Measurements from ENCODE around the gene BACH2.

BACH2 gene

DNA sequence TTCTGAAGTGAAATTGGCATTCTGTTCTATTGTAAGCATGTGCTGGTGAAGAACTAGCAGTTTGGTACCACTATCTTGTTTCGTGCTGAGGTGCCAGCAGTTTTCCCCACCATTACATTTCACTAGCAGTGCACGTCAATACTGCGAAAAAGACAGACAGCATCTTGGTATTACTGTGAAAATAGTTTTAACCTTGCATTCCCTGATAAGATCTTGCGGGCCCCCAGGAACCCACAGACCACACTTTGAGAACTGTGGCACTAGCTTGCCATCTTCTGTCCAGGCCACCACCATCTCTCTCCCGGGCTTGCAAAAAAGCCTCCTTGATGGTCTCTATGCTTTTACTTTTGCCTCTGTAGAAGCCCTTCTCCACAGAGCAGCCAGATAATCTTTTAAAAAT, 185.7 kb downstream of the BACH2 start:
- H3K9me3 ChIP-seq (replicated peaks in 1 of 2; ENCODE audit: control insufficient read depth in 2 of 2, insufficient read depth in 1 of 2, low read depth in 1 of 2, low read length in 2 of 2): peaks cover 0 to 10% of the 10 kb centered on the region in 2 donors
- no peak overlapping the region for H3K18ac ChIP-seq (ENCODE audit: low read length)
- H3K4ac ChIP-seq (ENCODE audit: low read length): no peak overlapping the region
- H2AFZ ChIP-seq (ENCODE audit: low read length): no peak overlapping the region
- no CpG with 5 or more reads among the region's 5 CpGs for WGBS, 2 donors (ENCODE audit: extremely low coverage in 2 of 2, insufficient read length in 2 of 2, insufficient replicate concordance in 1 of 2)
- H2BK12ac ChIP-seq (ENCODE audit: low read length): no peak overlapping the region
- no peak for DNase-seq (ENCODE audit: low spot score)
- H3K23ac ChIP-seq (ENCODE audit: low read depth, low read length, poor library complexity): no peak overlapping the region
- no peaks in the 10 kb centered on the region for H3K36me3 ChIP-seq (replicated peaks in 1 of 2; ENCODE audit: control insufficient read depth in 2 of 2, insufficient read depth in 2 of 2, low read length in 2 of 2)
- H3K9ac ChIP-seq (ENCODE audit: low read depth, low read length, poor library complexity): no peak overlapping the region
- H4K8ac ChIP-seq (ENCODE audit: low read depth, low read length): no peak overlapping the region
- no peak overlapping the region for H3K27ac ChIP-seq (replicated peaks; ENCODE audit: low read length)
- no peak overlapping the region for H2BK120ac ChIP-seq (ENCODE audit: low read depth, low read length)
- H3K14ac ChIP-seq (ENCODE audit: low read length): no peak overlapping the region
- no peaks in the 10 kb centered on the region for H3K27me3 ChIP-seq (ENCODE audit: control insufficient read depth in 3 of 3, insufficient read depth in 3 of 3, low read depth in 1 of 3, low read length in 3 of 3)
- H3K79me1 ChIP-seq (ENCODE audit: low read depth, low read length): no peaks in the 10 kb centered on the region
- no peak overlapping the region for H3K4me2 ChIP-seq (ENCODE audit: insufficient read depth, low read length, poor library complexity, severe bottlenecking)
- H4K91ac ChIP-seq (ENCODE audit: low read depth, low read length, poor library complexity): no peak overlapping the region
- H3K4me1 ChIP-seq (ENCODE audit: control insufficient read depth in 2 of 2, insufficient read depth in 1 of 2, low read depth in 1 of 2, low read length in 2 of 2): peaks cover 1 to 7% of the 10 kb centered on the region in 2 donors
- H2BK15ac ChIP-seq (ENCODE audit: low read length): no peak overlapping the region
- H2BK5ac ChIP-seq (ENCODE audit: low read length): no peak overlapping the region
- H2AK5ac ChIP-seq (ENCODE audit: low read depth, low read length): no peak overlapping the region
- H3K4me3 ChIP-seq (ENCODE audit: low read length in 2 of 2): no peak overlapping the region

DNA sequence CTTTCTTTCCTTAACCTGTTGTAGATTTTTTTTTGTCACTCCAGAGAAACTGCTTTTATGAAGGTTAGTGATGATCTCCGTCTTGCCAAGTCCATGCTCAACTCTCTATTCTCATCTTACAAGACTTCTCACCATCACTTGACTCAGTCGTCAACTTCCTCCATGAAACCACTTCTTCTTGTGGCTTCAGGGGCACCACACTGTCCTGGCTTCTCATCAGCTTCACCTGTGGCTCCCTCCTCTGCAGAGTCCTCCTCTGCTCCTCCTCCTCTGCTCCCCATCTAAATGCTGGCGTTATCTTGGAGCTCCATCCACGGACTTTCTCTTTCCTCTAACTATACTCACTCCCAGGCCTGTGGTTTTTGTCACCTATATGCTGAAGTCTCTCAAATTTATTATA, 187.5 kb downstream of the BACH2 start:
- no peak overlapping the region for H2BK12ac ChIP-seq (ENCODE audit: low read length)
- DNase-seq (ENCODE audit: low spot score): no peak
- H4K8ac ChIP-seq (ENCODE audit: low read depth, low read length): no peak overlapping the region
- H3K36me3 ChIP-seq (replicated peaks in 1 of 2; ENCODE audit: control insufficient read depth in 2 of 2, insufficient read depth in 2 of 2, low read length in 2 of 2): peaks cover 0 to 3% of the 10 kb centered on the region in 2 donors
- H3K4ac ChIP-seq (ENCODE audit: low read length): no peak overlapping the region
- no peak overlapping the region for H2BK120ac ChIP-seq (ENCODE audit: low read depth, low read length)
- no peak overlapping the region for H3K14ac ChIP-seq (ENCODE audit: low read length)
- H4K91ac ChIP-seq (ENCODE audit: low read depth, low read length, poor library complexity): no peak overlapping the region
- no peak overlapping the region for H2AFZ ChIP-seq (ENCODE audit: low read length)
- no peak overlapping the region for H2BK5ac ChIP-seq (ENCODE audit: low read length)
- no peaks in the 10 kb centered on the region for H3K79me1 ChIP-seq (ENCODE audit: low read depth, low read length)
- peaks cover 1 to 9% of the 10 kb centered on the region in 2 donors for H3K4me1 ChIP-seq (ENCODE audit: control insufficient read depth in 2 of 2, insufficient read depth in 1 of 2, low read depth in 1 of 2, low read length in 2 of 2)
- H2BK15ac ChIP-seq (ENCODE audit: low read length): no peak overlapping the region
- no peak overlapping the region for H3K4me3 ChIP-seq (ENCODE audit: low read length in 2 of 2)
- no peak overlapping the region for H3K23ac ChIP-seq (ENCODE audit: low read depth, low read length, poor library complexity)
- no peak overlapping the region for H3K27ac ChIP-seq (replicated peaks; ENCODE audit: low read length)
- no peaks in the 10 kb centered on the region for H3K27me3 ChIP-seq (ENCODE audit: control insufficient read depth in 3 of 3, insufficient read depth in 3 of 3, low read depth in 1 of 3, low read length in 3 of 3)
- WGBS, 2 donors (ENCODE audit: extremely low coverage in 2 of 2, insufficient read length in 2 of 2, insufficient replicate concordance in 1 of 2): no CpG with 5 or more reads among the region's 4 CpGs
- H2AK5ac ChIP-seq (ENCODE audit: low read depth, low read length): no peak overlapping the region
- H3K18ac ChIP-seq (ENCODE audit: low read length): no peak overlapping the region
- no peak overlapping the region for H3K9ac ChIP-seq (ENCODE audit: low read depth, low read length, poor library complexity)
- H3K9me3 ChIP-seq (replicated peaks in 1 of 2; ENCODE audit: control insufficient read depth in 2 of 2, insufficient read depth in 1 of 2, low read depth in 1 of 2, low read length in 2 of 2): peaks cover 0 to 5% of the 10 kb centered on the region in 2 donors
- no peak overlapping the region for H3K4me2 ChIP-seq (ENCODE audit: insufficient read depth, low read length, poor library complexity, severe bottlenecking)

DNA sequence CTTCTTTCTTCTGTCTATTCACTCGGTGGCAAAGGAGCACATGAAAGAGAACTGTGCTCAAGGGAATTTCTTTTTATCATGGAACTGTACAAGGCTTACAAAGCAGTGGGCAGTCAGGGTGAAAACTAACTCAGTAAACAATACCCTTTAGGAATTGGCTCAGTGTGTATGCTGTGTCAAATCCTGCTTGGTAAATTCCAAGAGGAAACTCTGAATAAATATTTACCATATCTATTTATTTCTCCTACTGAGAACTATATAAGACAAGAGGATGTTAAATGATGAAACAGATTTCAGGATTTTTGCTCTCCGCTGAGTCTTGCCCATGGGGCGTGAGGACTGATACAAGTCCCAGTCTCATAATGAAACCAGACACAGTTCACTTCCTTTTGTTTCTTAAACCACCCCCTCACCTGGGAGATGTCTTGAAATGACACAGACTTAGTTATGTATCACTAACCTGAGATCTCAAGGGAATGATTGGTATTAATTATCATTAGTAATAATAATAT, 188.8 kb downstream of the BACH2 start:
- H3K27ac ChIP-seq (replicated peaks; ENCODE audit: low read length): no peak overlapping the region
- no peak overlapping the region for H3K4ac ChIP-seq (ENCODE audit: low read length)
- H4K8ac ChIP-seq (ENCODE audit: low read depth, low read length): no peak overlapping the region
- WGBS, 2 donors (ENCODE audit: extremely low coverage in 2 of 2, insufficient read length in 2 of 2, insufficient replicate concordance in 1 of 2): no CpG with 5 or more reads among the region's 3 CpGs
- H3K9ac ChIP-seq (ENCODE audit: low read depth, low read length, poor library complexity): no peak overlapping the region
- no peaks in the 10 kb centered on the region for H3K79me1 ChIP-seq (ENCODE audit: low read depth, low read length)
- H3K27me3 ChIP-seq (ENCODE audit: control insufficient read depth in 3 of 3, insufficient read depth in 3 of 3, low read depth in 1 of 3, low read length in 3 of 3): no peaks in the 10 kb centered on the region
- H2BK120ac ChIP-seq (ENCODE audit: low read depth, low read length): no peak overlapping the region
- no peak overlapping the region for H3K4me2 ChIP-seq (ENCODE audit: insufficient read depth, low read length, poor library complexity, severe bottlenecking)
- no peak overlapping the region for H3K4me3 ChIP-seq (ENCODE audit: low read length in 2 of 2)
- DNase-seq (ENCODE audit: low spot score): no peak
- H2BK5ac ChIP-seq (ENCODE audit: low read length): no peak overlapping the region
- peaks cover 1 to 9% of the 10 kb centered on the region in 2 donors for H3K4me1 ChIP-seq (ENCODE audit: control insufficient read depth in 2 of 2, insufficient read depth in 1 of 2, low read depth in 1 of 2, low read length in 2 of 2)
- H2BK15ac ChIP-seq (ENCODE audit: low read length): no peak overlapping the region
- H2AK5ac ChIP-seq (ENCODE audit: low read depth, low read length): no peak overlapping the region
- peaks cover 0 to 4% of the 10 kb centered on the region in 2 donors for H3K9me3 ChIP-seq (replicated peaks in 1 of 2; ENCODE audit: control insufficient read depth in 2 of 2, insufficient read depth in 1 of 2, low read depth in 1 of 2, low read length in 2 of 2)
- no peak overlapping the region for H3K23ac ChIP-seq (ENCODE audit: low read depth, low read length, poor library complexity)
- H4K91ac ChIP-seq (ENCODE audit: low read depth, low read length, poor library complexity): no peak overlapping the region
- H2AFZ ChIP-seq (ENCODE audit: low read length): no peak overlapping the region
- no peak overlapping the region for H3K18ac ChIP-seq (ENCODE audit: low read length)
- no peak overlapping the region for H2BK12ac ChIP-seq (ENCODE audit: low read length)
- no peak overlapping the region for H3K14ac ChIP-seq (ENCODE audit: low read length)
- peaks cover 0 to 3% of the 10 kb centered on the region in 2 donors for H3K36me3 ChIP-seq (replicated peaks in 1 of 2; ENCODE audit: control insufficient read depth in 2 of 2, insufficient read depth in 2 of 2, low read length in 2 of 2)

DNA sequence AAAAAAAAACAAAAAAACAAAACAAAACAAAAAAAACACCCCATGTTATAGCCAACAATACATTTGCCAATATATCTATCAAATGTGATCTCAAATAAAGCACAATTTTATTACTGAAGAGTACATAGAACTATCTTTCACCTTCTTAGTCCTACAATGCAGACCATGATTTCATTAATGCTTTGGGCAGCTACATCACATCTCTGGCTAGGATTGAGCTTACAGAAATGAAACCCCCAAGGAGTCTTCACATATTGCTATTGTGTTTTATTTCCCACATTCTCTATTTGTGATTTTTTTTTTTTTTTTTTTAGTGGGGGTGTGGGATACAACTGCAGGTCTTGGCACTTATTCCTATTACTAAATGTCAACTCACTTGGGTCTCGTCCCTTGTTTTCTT, 189.3 kb downstream of the BACH2 start:
- Histone ChIP-seq H3K14ac (ENCODE audit: low read length) (no peak overlapping the region), H3K36me3 (replicated peaks in 1 of 2; ENCODE audit: control insufficient read depth in 2 of 2, insufficient read depth in 2 of 2, low read length in 2 of 2) (peaks cover 0 to 3% of the 10 kb centered on the region in 2 donors), H2BK5ac (ENCODE audit: low read length) (no peak overlapping the region), H2AFZ (ENCODE audit: low read length) (no peak overlapping the region), H2BK12ac (ENCODE audit: low read length) (no peak overlapping the region), H3K9me3 (replicated peaks in 1 of 2; ENCODE audit: control insufficient read depth in 2 of 2, insufficient read depth in 1 of 2, low read depth in 1 of 2, low read length in 2 of 2) (peaks cover 0 to 4% of the 10 kb centered on the region in 2 donors), H3K4ac (ENCODE audit: low read length) (no peak overlapping the region), H2BK15ac (ENCODE audit: low read length) (no peak overlapping the region), H3K23ac (ENCODE audit: low read depth, low read length, poor library complexity) (no peak overlapping the region), H2AK5ac (ENCODE audit: low read depth, low read length) (no peak overlapping the region), H3K4me2 (ENCODE audit: insufficient read depth, low read length, poor library complexity, severe bottlenecking) (no peak overlapping the region), H4K91ac (ENCODE audit: low read depth, low read length, poor library complexity) (no peak overlapping the region), H3K27ac (replicated peaks; ENCODE audit: low read length) (no peak overlapping the region), H4K8ac (ENCODE audit: low read depth, low read length) (no peak overlapping the region), H3K27me3 (ENCODE audit: control insufficient read depth in 3 of 3, insufficient read depth in 3 of 3, low read depth in 1 of 3, low read length in 3 of 3) (no peaks in the 10 kb centered on the region), H3K4me3 (ENCODE audit: low read length in 2 of 2) (no peak overlapping the region), H2BK120ac (ENCODE audit: low read depth, low read length) (no peak overlapping the region), H3K79me1 (ENCODE audit: low read depth, low read length) (no peaks in the 10 kb centered on the region), H3K4me1 (ENCODE audit: control insufficient read depth in 2 of 2, insufficient read depth in 1 of 2, low read depth in 1 of 2, low read length in 2 of 2) (peaks cover 1 to 9% of the 10 kb centered on the region in 2 donors), H3K9ac (ENCODE audit: low read depth, low read length, poor library complexity) (no peak overlapping the region), H3K18ac (ENCODE audit: low read length) (no peak overlapping the region)
- no CpG with 5 or more reads among the region's 1 CpG for WGBS, 2 donors (ENCODE audit: extremely low coverage in 2 of 2, insufficient read length in 2 of 2, insufficient replicate concordance in 1 of 2)
- DNase-seq (ENCODE audit: low spot score): no peak
